ENCODE results near the gene SNX3.

- no peak for TF ChIP-seq CTCF (conservative IDR thresholded peaks at IDR 0.05; ENCODE audit: low read depth, low read length)
- no peak for TF ChIP-seq EZH2phosphoT487 (IDR thresholded peaks at IDR 0.05; ENCODE audit: borderline replicate concordance, low read length)
Observed at GRCh38 chr6:108263371-108263770, 2.5 kb upstream of the SNX3 start.
